Measurements from ENCODE around the gene SHROOM1. TPM values are rescaled to one million over a fixed set of nuclear protein-coding genes. Genes with fewer than 3 reads are reported as not detected.
A peak's percentile ranks its signal among the peaks of the same experiment; 100 is the strongest.

Gene SHROOM1
- total and polyA plus RNA-seq, 3 experiments from 2014 or later, result 1.6 to 2.0 TPM; not detected in 1

GRCh38 chr5:132816083-132816482 lies 14.4 kb downstream of the SHROOM1 start:
- H3K9me3 ChIP-seq (ENCODE audit: low read length), result no peaks in the 10 kb centered on the region
- H3K36me3 ChIP-seq (ENCODE audit: insufficient read depth, low read length), result no peaks in the 10 kb centered on the region
- Mint-ChIP-seq H3K9me3 (no peaks in the 10 kb centered on the region), H3K4me3 (no peak overlapping the region), H3K27ac (no peak overlapping the region), H3K36me3 (no peaks in the 10 kb centered on the region), H3K27me3 (peaks cover 30 to 36% of the 10 kb centered on the region in 2 donors), H3K4me1 (peaks cover 7 to 19% (median 17%) of the 10 kb centered on the region in 3 donors)
- H3K4me1 ChIP-seq (ENCODE audit: insufficient read depth, low read length), result peaks cover 13% of the 10 kb centered on the region
- ChIA-PET POLR2A (no interaction called here), CTCF (interaction anchor here (1.5 kb wide), 1 partner anchor 69 kb away, joined by 4 read pairs; the partner anchor contains the start of gene CCNI2)
- H3K27ac ChIP-seq (ENCODE audit: low read depth, low read length), result no peak overlapping the region
- peaks cover 20% of the 10 kb centered on the region for H3K27me3 ChIP-seq (ENCODE audit: insufficient read depth, low read length, poor library complexity, severe bottlenecking)
- H3K4me3 ChIP-seq (ENCODE audit: low read length), result no peak overlapping the region
- DNase-seq, result no peak

DNA sequence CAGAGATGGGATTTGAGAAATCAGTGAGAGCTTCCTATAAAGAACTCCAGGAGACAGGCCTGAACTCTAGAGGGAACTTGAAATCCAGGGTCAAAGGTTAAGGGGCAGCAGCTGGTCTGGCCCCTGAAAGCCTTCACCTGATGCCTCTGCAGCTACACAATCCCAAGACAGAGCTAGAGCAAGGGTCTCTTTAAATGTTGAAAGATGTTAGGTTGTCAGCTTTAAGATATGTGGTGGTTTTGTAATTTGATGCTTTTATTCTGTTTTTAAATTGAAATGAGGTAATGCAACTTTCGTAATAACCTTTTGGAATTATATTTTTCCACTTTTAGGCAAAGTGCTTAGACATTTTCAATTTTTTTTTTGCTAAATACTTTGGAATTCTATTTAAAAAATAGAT lies 15.0 kb downstream of the SHROOM1 start:
- Histone ChIP-seq H3K27ac (ENCODE audit: low read depth, low read length) (no peak overlapping the region), H3K4me3 (ENCODE audit: low read length) (no peak overlapping the region), H3K27me3 (ENCODE audit: insufficient read depth, low read length, poor library complexity, severe bottlenecking) (peaks cover 22% of the 10 kb centered on the region), H3K9me3 (ENCODE audit: low read length) (no peaks in the 10 kb centered on the region), H3K4me1 (ENCODE audit: insufficient read depth, low read length) (peaks cover 13% of the 10 kb centered on the region), H3K36me3 (ENCODE audit: insufficient read depth, low read length) (no peaks in the 10 kb centered on the region)
- Mint-ChIP-seq H3K4me3 (peak overlapping the region; percentile 46 to 74 (median 59)), H3K36me3 (no peaks in the 10 kb centered on the region), H3K9me3 (no peaks in the 10 kb centered on the region), H3K27me3 (peaks cover 36 to 43% of the 10 kb centered on the region in 2 donors), H3K27ac (no peak overlapping the region), H3K4me1 (peaks cover 7 to 19% (median 17%) of the 10 kb centered on the region in 3 donors)
- CTCF ChIA-PET, result interaction anchor here (0.6 to 2.8 kb wide), 3 partner anchors 60 to 288 kb away, joined by 3 to 9 read pairs (median 4); partner anchors contain the start of gene CCNI2
- POLR2A ChIA-PET, result no interaction called here
- DNase-seq, result no peak

GRCh38 chr5:132814503-132815294 lies 15.7 kb downstream of the SHROOM1 start:
- ChIA-PET CTCF (interaction anchor here (0.6 to 2.8 kb wide), 6 partner anchors 10 to 288 kb away, joined by 3 to 10 read pairs (median 4); partner anchors contain the start of genes CCNI2 and SHROOM1), POLR2A (no interaction called here)
- no peak overlapping the region for H3K27ac ChIP-seq (ENCODE audit: low read depth, low read length)
- H3K27me3 ChIP-seq (ENCODE audit: insufficient read depth, low read length, poor library complexity, severe bottlenecking), result peaks cover 22% of the 10 kb centered on the region
- H3K4me3 ChIP-seq (ENCODE audit: low read length), result no peak overlapping the region
- Mint-ChIP-seq H3K4me3 (peak overlapping the region; percentile 46 to 74 (median 59)), H3K27ac (no peak overlapping the region), H3K4me1 (peaks cover 7 to 14% (median 11%) of the 10 kb centered on the region in 3 donors), H3K36me3 (peaks cover 0 to under 1% (median 0%) of the 10 kb centered on the region in 3 donors), H3K27me3 (peaks cover 37 to 44% of the 10 kb centered on the region in 2 donors), H3K9me3 (no peaks in the 10 kb centered on the region)
- no peaks in the 10 kb centered on the region for H3K9me3 ChIP-seq (ENCODE audit: low read length)
- no peak for DNase-seq
- H3K4me1 ChIP-seq (ENCODE audit: insufficient read depth, low read length), result peaks cover 8% of the 10 kb centered on the region
- no peaks in the 10 kb centered on the region for H3K36me3 ChIP-seq (ENCODE audit: insufficient read depth, low read length)

- Mint-ChIP-seq H3K27me3 (peaks cover 42 to 46% of the 10 kb centered on the region in 2 donors), H3K9me3 (no peaks in the 10 kb centered on the region), H3K27ac (no peak overlapping the region), H3K36me3 (peaks cover 0 to 1% (median 0%) of the 10 kb centered on the region in 3 donors), H3K4me3 (peak overlapping the region in 2 of 7 donors; percentile 34 to 76), H3K4me1 (peaks cover 7 to 14% (median 11%) of the 10 kb centered on the region in 3 donors)
- CTCF ChIA-PET, result interaction anchor here (1.0 to 2.8 kb wide), 6 partner anchors 9 to 287 kb away, joined by 3 to 10 read pairs (median 4); partner anchors contain the start of gene SHROOM1
- Histone ChIP-seq H3K9me3 (ENCODE audit: low read length) (no peaks in the 10 kb centered on the region), H3K4me3 (ENCODE audit: low read length) (no peak overlapping the region), H3K4me1 (ENCODE audit: insufficient read depth, low read length) (peaks cover 7% of the 10 kb centered on the region), H3K27me3 (ENCODE audit: insufficient read depth, low read length, poor library complexity, severe bottlenecking) (peaks cover 22% of the 10 kb centered on the region), H3K36me3 (ENCODE audit: insufficient read depth, low read length) (no peaks in the 10 kb centered on the region), H3K27ac (ENCODE audit: low read depth, low read length) (no peak overlapping the region)
- peak in 4 of 5 donors; percentile 21 to 58 (median 38) for DNase-seq
- POLR2A ChIA-PET, result interaction anchor here (0.6 to 0.7 kb wide), 2 partner anchors 238 to 322 kb away, joined by 3 read pairs; partner anchors contain the start of gene HSPA4
Observed at GRCh38 chr5:132813599-132814502, 16.6 kb downstream of the SHROOM1 start.

- peaks cover 7 to 14% (median 11%) of the 10 kb centered on the region in 3 donors for H3K4me1 Mint-ChIP-seq
- CTCF ChIA-PET, result interaction anchor here (1.0 to 2.8 kb wide), 5 partner anchors 10 to 286 kb away, joined by 3 to 10 read pairs (median 4); partner anchors contain the start of gene SHROOM1
- Histone ChIP-seq H3K36me3 (ENCODE audit: insufficient read depth, low read length) (no peaks in the 10 kb centered on the region), H3K4me3 (ENCODE audit: low read length) (no peak within 1 kb of the TSS), H3K27ac (ENCODE audit: low read depth, low read length) (no peak within 1 kb of the TSS), H3K9me3 (ENCODE audit: low read length) (no peaks in the 10 kb centered on the region), H3K27me3 (ENCODE audit: insufficient read depth, low read length, poor library complexity, severe bottlenecking) (peaks cover 22% of the 10 kb centered on the region), H3K4me1 (ENCODE audit: insufficient read depth, low read length) (peaks cover 7% of the 10 kb centered on the region)
- POLR2A ChIA-PET, result interaction anchor here (0.7 kb wide), 1 partner anchor 321 kb away, joined by 3 read pairs; no protein-coding TSS in a partner anchor
- H3K4me3 Mint-ChIP-seq, result peak within 1 kb of the TSS; percentile 76 to 90 (median 78)
- H3K9me3 Mint-ChIP-seq, result no peaks in the 10 kb centered on the region
- peaks cover 42 to 48% of the 10 kb centered on the region in 2 donors for H3K27me3 Mint-ChIP-seq
- no peak for DNase-seq
- peaks cover 0 to 1% (median 0%) of the 10 kb centered on the region in 3 donors for H3K36me3 Mint-ChIP-seq
- peak within 1 kb of the TSS in 4 of 8 donors; percentile 6 to 54 (median 36) for H3K27ac Mint-ChIP-seq
Observed at GRCh38 chr5:132812781-132813598, 17.5 kb downstream of the SHROOM1 start, which contains the start of gene SOWAHA. TSS of gene SOWAHA (plus strand) at chr5:132813302. CDS start at chr5:132813622, 320 bp downstream.

DNA sequence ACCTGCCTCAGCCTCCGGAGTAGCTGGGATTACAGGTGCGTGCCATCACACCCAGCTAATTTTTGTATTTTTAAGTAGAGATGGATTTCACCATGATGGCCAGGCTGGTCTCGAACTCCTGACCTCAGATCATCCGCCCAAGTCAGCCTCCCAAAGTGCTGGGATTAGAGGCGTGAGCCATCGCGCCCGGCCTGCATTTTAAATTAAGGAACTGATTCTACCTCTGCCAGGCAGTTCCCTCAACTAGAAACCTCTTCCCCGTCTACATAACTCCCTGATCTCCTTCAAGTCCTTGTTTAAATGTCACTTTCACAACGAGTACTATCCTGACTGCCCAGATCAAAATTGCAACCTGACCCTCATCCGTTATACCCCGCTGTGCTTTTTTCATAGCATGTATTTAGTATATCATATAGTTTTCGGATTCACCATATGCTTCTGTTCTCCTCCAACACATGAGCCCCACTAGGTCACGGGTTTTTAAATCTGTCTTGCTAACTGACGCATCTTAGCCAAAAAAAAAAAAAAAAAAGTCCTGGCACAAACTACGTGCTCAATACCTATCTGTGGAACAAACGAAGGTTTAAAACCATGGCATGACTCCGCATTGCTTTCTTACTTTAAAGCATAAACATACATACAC lies 18.2 kb downstream of the SHROOM1 start:
- no peaks in the 10 kb centered on the region for H3K9me3 ChIP-seq (ENCODE audit: low read length)
- Mint-ChIP-seq H3K36me3 (peaks cover 0 to 1% (median 0%) of the 10 kb centered on the region in 3 donors), H3K27me3 (peaks cover 41 to 52% of the 10 kb centered on the region in 2 donors), H3K4me1 (peaks cover 7 to 14% (median 11%) of the 10 kb centered on the region in 3 donors), H3K9me3 (no peaks in the 10 kb centered on the region), H3K27ac (peak overlapping the region in 2 of 8 donors; percentile 6 to 20), H3K4me3 (peak overlapping the region in 6 of 7 donors; percentile 76 to 83 (median 78))
- no peak overlapping the region for H3K4me3 ChIP-seq (ENCODE audit: low read length)
- POLR2A ChIA-PET, result no interaction called here
- no peaks in the 10 kb centered on the region for H3K36me3 ChIP-seq (ENCODE audit: insufficient read depth, low read length)
- H3K27me3 ChIP-seq (ENCODE audit: insufficient read depth, low read length, poor library complexity, severe bottlenecking), result peaks cover 22% of the 10 kb centered on the region
- H3K27ac ChIP-seq (ENCODE audit: low read depth, low read length), result no peak overlapping the region
- peaks cover 7% of the 10 kb centered on the region for H3K4me1 ChIP-seq (ENCODE audit: insufficient read depth, low read length)
- no peak for DNase-seq
- CTCF ChIA-PET, result interaction anchor here (0.8 kb wide), 1 partner anchor 10 kb away, joined by 4 read pairs; no protein-coding TSS in a partner anchor
